Stimulated activated naive CD8-positive, alpha-beta T cell treated with anti-CD3 and anti-CD28 coated beads, Interleukin-15, Interleukin-2, amounts not matched to agents 100 ng/mL and 50 ng/mL, for 24 hours (primary cell): Measurements from ENCODE around the gene RHOH.
"Not testable (repeated sequence)": the region's sequence is repeated elsewhere in the genome, so short reads cannot be mapped to it uniquely, and the experiment has no call there.

Experiments
- H3K27ac Mint-ChIP-seq: one replicate; pipeline ENCODE4 v1.8.0; 2021; ENCODE audit warnings: mild to moderate bottlenecking, mixed read lengths
- H3K27me3 Mint-ChIP-seq: one replicate; pipeline ENCODE4 v1.8.0; 2021; ENCODE audit warnings: mixed read lengths
- H3K36me3 Mint-ChIP-seq: one replicate; pipeline ENCODE4 v1.8.0; 2021; ENCODE audit warnings: low read depth, mixed read lengths
- H3K4me1 Mint-ChIP-seq: one replicate; pipeline ENCODE4 v1.8.0; 2021; ENCODE audit warnings: low read depth, mixed read lengths
- H3K4me3 Mint-ChIP-seq: one replicate; pipeline ENCODE4 v1.8.0; 2021; ENCODE audit warnings: mild to moderate bottlenecking, mixed read lengths
- H3K9me3 Mint-ChIP-seq: one replicate; pipeline ENCODE4 v1.8.0; 2021; ENCODE audit warnings: mixed read lengths

RHOH gene

DNA sequence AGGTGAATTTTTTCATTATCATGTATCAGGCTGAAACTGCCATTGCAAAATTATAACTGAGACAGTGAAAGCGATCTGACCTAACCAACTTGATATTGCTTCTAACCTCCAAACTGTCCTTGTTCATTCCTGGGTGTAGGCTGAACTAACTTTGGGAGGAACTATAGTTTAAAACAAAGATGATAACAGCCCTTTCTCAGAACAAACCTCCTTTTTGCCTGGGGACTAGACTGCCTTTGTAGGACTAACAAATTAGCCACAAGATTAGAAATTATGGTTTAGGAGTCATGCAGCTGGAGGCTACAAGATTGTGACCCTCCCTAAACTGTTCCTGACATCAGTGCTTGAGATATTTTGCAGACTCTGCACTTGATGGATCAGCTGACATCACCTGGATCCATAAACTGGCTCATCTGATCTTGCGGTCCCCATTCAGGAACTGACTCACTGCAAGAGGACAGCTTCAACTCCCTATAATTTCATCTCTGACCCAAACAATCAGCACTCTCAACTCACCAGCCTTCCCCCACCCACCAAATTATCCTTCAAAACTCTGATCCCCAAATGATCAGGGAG lies 93.9 kb downstream of the RHOH start:
- not testable (repeated sequence) for H3K36me3 Mint-ChIP-seq, H3K9me3 Mint-ChIP-seq, H3K27me3 Mint-ChIP-seq, H3K4me3 Mint-ChIP-seq
- Mint-ChIP-seq H3K27ac (peak overlapping the region; percentile 96), H3K4me1 (peaks cover 70% of the 10 kb centered on the region)

- peaks cover 63% of the 10 kb centered on the region for H3K4me1 Mint-ChIP-seq
- peak overlapping the region; percentile 14 for H3K4me3 Mint-ChIP-seq
- peak overlapping the region; percentile 84 for H3K27ac Mint-ChIP-seq
- no peaks in the 10 kb centered on the region for H3K27me3 Mint-ChIP-seq
- peaks cover 4% of the 10 kb centered on the region for H3K36me3 Mint-ChIP-seq
- peaks cover 5% of the 10 kb centered on the region for H3K9me3 Mint-ChIP-seq
Observed at GRCh38 chr4:40292313-40292759, 95.5 kb downstream of the RHOH start.

DNA sequence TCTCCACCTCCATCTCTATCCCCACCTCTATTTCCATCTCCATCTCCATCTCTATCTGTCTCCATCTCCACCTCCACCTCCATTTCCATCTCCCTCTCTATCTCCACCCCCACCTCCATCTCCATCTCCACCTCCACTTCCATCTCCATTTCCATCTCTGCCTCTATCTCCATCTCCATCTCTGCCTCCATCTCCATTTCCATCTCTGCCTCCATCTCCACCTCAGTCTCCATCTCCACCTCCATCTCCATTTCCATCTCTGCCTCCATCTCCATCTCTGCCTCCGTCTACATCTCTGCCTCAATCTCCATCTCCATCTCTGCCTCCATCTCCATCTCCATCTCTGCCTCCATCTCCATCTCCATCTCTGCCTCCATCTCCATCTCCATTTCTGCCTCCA lies 97.5 kb downstream of the RHOH start:
- Mint-ChIP-seq H3K36me3 (peaks cover 4% of the 10 kb centered on the region), H3K27ac (no peak overlapping the region), H3K4me3 (no peak overlapping the region), H3K27me3 (no peaks in the 10 kb centered on the region), H3K9me3 (peaks cover 5% of the 10 kb centered on the region), H3K4me1 (peaks cover 63% of the 10 kb centered on the region)

DNA sequence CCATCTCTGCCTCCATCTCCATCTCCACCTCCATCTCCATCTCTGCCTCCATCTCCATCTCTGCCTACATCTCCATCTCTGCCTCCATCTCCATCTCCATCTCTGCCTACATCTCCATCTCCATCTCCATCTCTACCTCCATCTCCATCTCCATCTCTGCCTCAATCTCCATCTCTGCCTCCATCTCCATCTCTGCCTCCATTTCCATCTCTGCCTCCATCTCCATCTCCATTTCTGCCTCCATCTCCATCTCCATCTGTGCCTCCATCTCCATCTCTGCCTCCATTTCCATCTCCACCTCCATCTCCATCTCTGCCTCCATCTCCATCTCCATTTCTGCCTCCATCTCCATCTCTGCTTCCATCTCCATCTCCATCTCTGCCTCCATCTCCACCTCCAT lies 98.2 kb downstream of the RHOH start:
- H3K27me3 Mint-ChIP-seq, H3K4me3 Mint-ChIP-seq, H3K9me3 Mint-ChIP-seq, H3K36me3 Mint-ChIP-seq, H3K27ac Mint-ChIP-seq: not testable (repeated sequence)
- peaks cover 62% of the 10 kb centered on the region for H3K4me1 Mint-ChIP-seq

DNA sequence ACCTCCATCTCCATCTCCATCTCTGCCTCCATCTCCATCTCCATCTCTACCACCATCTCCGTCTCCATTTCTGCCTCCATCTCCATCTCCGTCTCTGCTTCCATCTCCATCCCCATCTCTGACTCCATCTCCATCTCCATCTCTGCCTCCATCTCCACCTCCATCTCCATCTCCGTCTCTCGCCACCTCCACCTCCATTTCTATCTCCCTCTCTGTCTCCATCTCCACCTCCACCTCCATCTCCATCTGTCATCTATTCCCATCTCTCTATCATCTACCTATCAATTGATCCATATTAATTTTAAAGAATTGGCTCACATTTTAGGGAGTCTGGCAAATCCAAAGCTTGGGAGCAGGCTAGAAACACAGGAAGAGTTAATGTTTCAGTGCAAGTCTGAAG lies 98.7 kb downstream of the RHOH start:
- H3K36me3 Mint-ChIP-seq = peaks cover 4% of the 10 kb centered on the region
- H3K27me3 Mint-ChIP-seq = no peaks in the 10 kb centered on the region
- H3K4me3 Mint-ChIP-seq = no peak overlapping the region
- peaks cover 62% of the 10 kb centered on the region for H3K4me1 Mint-ChIP-seq
- no peak overlapping the region for H3K27ac Mint-ChIP-seq
- H3K9me3 Mint-ChIP-seq = peaks cover 5% of the 10 kb centered on the region
